GM23248 (cell line): ENCODE results near the gene KRT82.

ENCODE experiments used
- EZH2 ChIP-seq: fragments of 200-600 bp; sonication (generic); IDR thresholded peaks from 2 replicates; pipeline ENCODE4 v1.6.1; 2018; ENCODE audit warnings: antibody characterized with exemption, mild to moderate bottlenecking; ENCODE audit not compliant: insufficient read depth, poor library complexity, severe bottlenecking
- EZH2phosphoT487 ChIP-seq: fragments of 200-600 bp; sonication (generic); IDR thresholded peaks from 2 replicates; pipeline ENCODE4 v1.6.1; 2018; ENCODE audit warnings: antibody characterized with exemption, moderate library complexity, mild to moderate bottlenecking, low read depth; ENCODE audit not compliant: insufficient read depth

DNA sequence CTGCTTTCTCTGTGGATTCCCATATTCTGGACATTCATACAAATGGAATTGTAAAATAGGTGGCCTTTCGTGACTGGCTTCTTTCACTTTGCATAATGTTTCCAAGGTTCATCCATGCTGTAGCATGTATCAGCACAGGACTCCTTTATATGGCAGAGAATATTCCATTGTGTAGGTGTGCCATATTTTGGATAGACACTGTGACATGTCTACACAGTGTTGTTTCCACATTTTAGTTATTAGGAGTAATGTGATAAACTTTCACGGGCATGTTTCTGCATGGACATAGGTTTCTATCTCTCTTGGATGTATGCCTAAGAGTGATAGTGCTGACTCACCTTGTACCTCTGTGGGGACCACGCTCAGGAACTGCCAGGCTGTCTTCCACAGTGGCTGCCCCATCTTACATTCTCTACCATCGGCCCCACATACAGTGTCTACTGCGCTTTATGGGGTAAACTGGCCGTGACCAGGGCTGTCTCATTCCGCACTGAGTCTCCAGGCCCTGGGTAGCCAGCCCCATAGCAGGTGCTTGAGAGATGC is 13.6 kb downstream of the KRT82 start:
- no peak for TF ChIP-seq EZH2
- no peak for TF ChIP-seq EZH2phosphoT487
